Effector memory CD8-positive, alpha-beta T cell (primary cell): Measurements from ENCODE around the gene NR2C2AP.

Experiments used
- ATAC-seq: fragments of 150-1000 bp; cut with Tn5 transposase; replicated peaks from 2 replicates; pipeline ENCODE4 v1.10.0; 2021; ENCODE audit warnings: mild to moderate bottlenecking, moderate library complexity
- DNase-seq, 3 experiments: peaks; one replicate each; pipeline ENCODE4 v3.0.0; 2021
- H3K27ac Mint-ChIP-seq, 2 donors: one replicate each; pipeline ENCODE4 v1.8.0; 2022; ENCODE audit warnings: mild to moderate bottlenecking in 2 of 2, mixed read lengths in 2 of 2, moderate library complexity in 2 of 2
- H3K27me3 Mint-ChIP-seq, 2 donors: one replicate each; pipeline ENCODE4 v1.8.0; 2022; ENCODE audit warnings: mixed read lengths in 2 of 2
- H3K36me3 Mint-ChIP-seq: one replicate; pipeline ENCODE4 v1.8.0; 2022; ENCODE audit warnings: mild to moderate bottlenecking, moderate library complexity, mixed read lengths; ENCODE audit not compliant: insufficient read depth
- H3K4me1 Mint-ChIP-seq, 2 donors: one replicate each; pipeline ENCODE4 v1.8.0; 2022; ENCODE audit warnings: low read depth in 2 of 2, mixed read lengths in 2 of 2
- H3K4me3 Mint-ChIP-seq, 2 donors: one replicate each; pipeline ENCODE4 v1.8.0; 2022; ENCODE audit warnings: mild to moderate bottlenecking in 2 of 2, mixed read lengths in 2 of 2, moderate library complexity in 2 of 2
- H3K9me3 Mint-ChIP-seq, 2 donors: one replicate each; pipeline ENCODE4 v1.8.0; 2022; ENCODE audit warnings: mixed read lengths in 2 of 2

The NR2C2AP gene

GRCh38 chr19:19209372-19209771, 6.2 kb upstream of the NR2C2AP start:
- ATAC-seq (no peak), DNase-seq (no peak)
- peaks cover 14 to 19% of the 10 kb centered on the region in 2 donors for H3K4me1 Mint-ChIP-seq
- peaks cover 37 to 60% of the 10 kb centered on the region in 2 donors for H3K27me3 Mint-ChIP-seq
- no peak overlapping the region for H3K4me3 Mint-ChIP-seq
- no peak overlapping the region for H3K27ac Mint-ChIP-seq
- peaks cover 8 to 10% of the 10 kb centered on the region in 2 donors for H3K9me3 Mint-ChIP-seq
- H3K36me3 Mint-ChIP-seq, result no peaks in the 10 kb centered on the region

- peak overlapping the region; percentile 34 to 39 for H3K4me3 Mint-ChIP-seq
- ATAC-seq, result no peak
- H3K27me3 Mint-ChIP-seq, result peaks cover 22 to 45% of the 10 kb centered on the region in 2 donors
- peaks cover 18 to 28% of the 10 kb centered on the region in 2 donors for H3K4me1 Mint-ChIP-seq
- peaks cover 8% of the 10 kb centered on the region for H3K36me3 Mint-ChIP-seq
- no peak for DNase-seq
- H3K27ac Mint-ChIP-seq, result peak overlapping the region in 1 of 2 donors; percentile 9
- peaks cover 8 to 10% of the 10 kb centered on the region in 2 donors for H3K9me3 Mint-ChIP-seq
These were observed 4.7 kb upstream of the NR2C2AP start for GRCh38 chr19:19207637-19208572.

- H3K27me3 Mint-ChIP-seq, result peaks cover 13 to 35% of the 10 kb centered on the region in 2 donors
- DNase-seq, result no peak
- H3K27ac Mint-ChIP-seq, result no peak overlapping the region
- H3K4me1 Mint-ChIP-seq, result peaks cover 26 to 37% of the 10 kb centered on the region in 2 donors
- H3K4me3 Mint-ChIP-seq, result peak overlapping the region; percentile 34 to 39
- ATAC-seq, result no peak
- peaks cover 8% of the 10 kb centered on the region for H3K36me3 Mint-ChIP-seq
- peaks cover 8 to 10% of the 10 kb centered on the region in 2 donors for H3K9me3 Mint-ChIP-seq
These were observed 3.7 kb upstream of the NR2C2AP start for GRCh38 chr19:19206938-19207337.

GRCh38 chr19:19205416-19206410, 2.5 kb upstream of the NR2C2AP start:
- Mint-ChIP-seq H3K4me1 (peaks cover 26 to 36% of the 10 kb centered on the region in 2 donors), H3K27me3 (peaks cover 6 to 25% of the 10 kb centered on the region in 2 donors), H3K36me3 (peaks cover 8% of the 10 kb centered on the region), H3K9me3 (peaks cover 8 to 10% of the 10 kb centered on the region in 2 donors), H3K4me3 (no peak overlapping the region), H3K27ac (no peak overlapping the region)
- no peak for ATAC-seq
- no peak for DNase-seq

DNA sequence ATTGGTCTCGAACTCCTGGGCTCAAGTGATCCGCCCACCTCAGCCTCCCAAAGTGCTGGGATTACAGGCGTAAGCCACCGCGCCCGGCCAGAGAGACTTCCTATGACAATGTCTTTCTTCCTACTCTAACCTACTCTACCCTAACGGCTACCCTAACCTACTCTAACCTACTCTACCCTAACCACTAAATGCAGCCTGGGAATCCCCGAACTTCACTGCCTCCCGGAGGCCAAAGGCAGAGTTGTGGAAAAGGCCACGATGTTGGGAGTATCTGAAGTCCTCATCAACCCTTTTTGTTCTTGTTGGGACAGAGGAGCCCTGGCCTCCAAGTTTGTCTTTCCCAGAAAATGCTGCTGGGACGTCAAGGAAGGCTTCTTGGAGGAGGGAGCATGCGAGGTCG, 967 bp upstream of the NR2C2AP start:
- H3K27me3 Mint-ChIP-seq, result peaks cover 0 to 13% of the 10 kb centered on the region in 2 donors
- DNase-seq (no peak), ATAC-seq (no peak)
- peaks cover 26 to 39% of the 10 kb centered on the region in 2 donors for H3K4me1 Mint-ChIP-seq
- H3K36me3 Mint-ChIP-seq, result peaks cover 12% of the 10 kb centered on the region
- peak overlapping the region in 1 of 2 donors; percentile 92 for H3K27ac Mint-ChIP-seq
- H3K4me3 Mint-ChIP-seq, result peak overlapping the region; percentile 91 to 93
- H3K9me3 Mint-ChIP-seq, result peaks cover 8 to 10% of the 10 kb centered on the region in 2 donors

DNA sequence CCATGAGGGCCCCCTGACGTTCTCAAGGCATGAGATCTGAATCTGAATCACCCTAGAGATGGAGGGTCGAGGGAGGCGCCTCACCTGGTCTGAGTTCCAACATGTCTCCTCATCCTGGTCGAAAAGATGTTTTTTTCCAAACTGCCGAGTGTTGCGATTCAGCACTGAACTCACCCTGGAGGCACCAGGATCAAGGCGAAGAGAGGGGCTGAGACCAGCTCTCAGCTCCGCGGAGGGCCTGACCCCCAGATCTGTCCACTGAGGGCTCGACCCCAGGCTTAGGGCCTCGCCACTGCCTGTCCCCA, 555 bp downstream of the NR2C2AP start:
- H3K4me1 Mint-ChIP-seq, result peaks cover 23 to 37% of the 10 kb centered on the region in 2 donors
- peaks cover 7% of the 10 kb centered on the region in 2 donors for H3K9me3 Mint-ChIP-seq
- peaks cover 12% of the 10 kb centered on the region for H3K36me3 Mint-ChIP-seq
- H3K4me3 Mint-ChIP-seq, result peak overlapping the region; percentile 91 to 93
- DNase-seq, result no peak
- peaks cover 0 to 11% of the 10 kb centered on the region in 2 donors for H3K27me3 Mint-ChIP-seq
- peak overlapping the region; percentile 74 to 92 for H3K27ac Mint-ChIP-seq
- ATAC-seq, result no peak

GRCh38 chr19:19201697-19202630, 1.2 kb downstream of the NR2C2AP start:
- Mint-ChIP-seq H3K36me3 (peaks cover 12% of the 10 kb centered on the region), H3K4me3 (peak overlapping the region; percentile 91 to 93), H3K27me3 (peaks cover 0 to 4% of the 10 kb centered on the region in 2 donors), H3K9me3 (peaks cover under 1% of the 10 kb centered on the region in 2 donors), H3K27ac (peak overlapping the region; percentile 74 to 92), H3K4me1 (peaks cover 16 to 30% of the 10 kb centered on the region in 2 donors)
- DNase-seq (no peak), ATAC-seq (no peak)

DNA sequence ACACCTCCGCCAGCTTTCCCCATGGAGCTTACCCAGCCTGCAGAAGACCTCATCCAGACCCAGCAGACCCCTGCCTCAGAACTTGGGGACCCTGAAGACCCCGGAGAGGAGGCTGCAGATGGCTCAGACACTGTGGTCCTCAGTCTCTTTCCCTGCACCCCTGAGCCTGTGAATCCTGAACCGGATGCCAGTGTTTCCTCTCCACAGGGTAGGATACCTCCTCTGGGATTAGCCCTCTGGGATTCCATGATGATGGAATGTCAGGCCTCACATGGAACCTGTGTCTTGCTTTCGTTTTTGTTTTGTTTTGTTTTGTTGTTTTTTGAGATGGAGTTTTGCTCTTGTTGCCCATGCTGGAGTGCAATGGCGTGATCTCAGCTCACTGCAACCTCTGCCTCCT, 9.3 kb downstream of the NR2C2AP start:
- Mint-ChIP-seq H3K9me3 (no peaks in the 10 kb centered on the region), H3K4me3 (peak overlapping the region; percentile 96), H3K36me3 (peaks cover 30% of the 10 kb centered on the region), H3K4me1 (peaks cover 29% of the 10 kb centered on the region in 2 donors), H3K27ac (peak overlapping the region; percentile 1 to 99), H3K27me3 (no peaks in the 10 kb centered on the region)
- DNase-seq, result no peak
- no peak for ATAC-seq

DNA sequence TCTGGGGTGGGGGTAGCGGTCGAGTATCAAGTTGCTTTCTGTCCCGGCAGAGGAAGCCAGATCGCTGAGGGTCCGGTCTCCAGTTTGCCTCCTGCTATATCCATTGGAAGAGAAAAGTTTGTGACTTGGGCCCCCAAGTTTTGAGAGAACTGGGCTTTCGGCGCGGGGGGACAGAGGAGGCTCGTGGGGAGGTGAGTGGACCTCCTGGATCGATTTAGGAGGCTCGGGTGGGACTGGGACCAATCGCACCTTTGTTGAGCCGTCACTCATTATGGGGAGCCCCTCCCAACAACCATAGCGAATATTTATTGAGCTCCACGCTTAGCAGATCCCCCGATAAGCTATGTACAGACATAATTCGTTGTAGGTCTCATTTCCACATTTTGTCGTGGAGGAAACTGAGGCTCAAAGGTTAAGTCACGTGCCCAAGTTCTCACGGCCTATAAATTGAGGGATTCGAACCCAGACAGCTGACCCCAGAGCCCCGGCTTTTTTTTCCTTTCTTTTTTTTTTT, 10.2 kb downstream of the NR2C2AP start:
- H3K4me3 Mint-ChIP-seq, result peak overlapping the region; percentile 96
- DNase-seq (peak in 1 of 3 experiments; percentile 12), ATAC-seq (no peak)
- peaks cover 36% of the 10 kb centered on the region for H3K36me3 Mint-ChIP-seq
- H3K9me3 Mint-ChIP-seq, result no peaks in the 10 kb centered on the region
- peak overlapping the region; percentile 99 to 100 for H3K27ac Mint-ChIP-seq
- H3K4me1 Mint-ChIP-seq, result peaks cover 27 to 29% of the 10 kb centered on the region in 2 donors
- no peaks in the 10 kb centered on the region for H3K27me3 Mint-ChIP-seq

DNA sequence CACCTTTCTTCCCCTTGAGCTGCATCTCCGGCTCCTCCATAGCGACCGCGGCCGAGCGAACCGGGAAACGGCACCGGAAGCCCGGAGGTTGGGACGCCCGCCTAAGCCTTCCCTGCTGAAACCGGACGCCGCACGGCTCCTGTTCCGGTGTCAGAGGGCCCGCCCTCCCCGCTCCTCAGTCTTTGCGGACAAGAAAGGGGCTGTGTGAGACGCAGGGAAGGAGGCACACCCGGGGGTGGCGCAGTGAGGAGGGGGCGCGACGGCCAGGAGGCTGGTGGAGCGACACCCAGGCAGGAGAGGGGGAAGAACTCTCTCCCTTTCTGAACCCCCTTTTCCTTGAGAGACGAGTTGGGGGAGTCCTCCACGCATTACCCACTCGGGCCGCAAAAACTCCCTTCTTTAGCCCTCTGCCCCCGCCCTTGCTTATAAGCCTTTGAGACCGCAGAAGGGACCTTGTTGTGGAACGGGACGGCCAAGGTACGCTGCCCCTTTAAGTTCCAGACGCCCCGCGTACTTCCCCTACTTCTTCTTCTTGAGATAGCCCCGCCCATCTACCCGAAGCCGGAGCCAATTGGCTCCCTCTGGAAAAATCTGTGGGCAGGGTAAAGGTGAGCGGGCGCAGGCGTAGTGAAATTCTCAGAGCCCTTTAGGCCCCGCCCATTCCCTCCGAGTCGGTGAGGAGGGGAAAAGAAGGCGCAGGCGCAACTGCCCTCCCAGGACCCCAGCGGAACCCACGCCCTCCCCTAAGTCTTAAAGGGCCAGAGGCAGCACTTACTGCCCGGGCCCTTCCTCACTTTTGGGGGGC, 10.9 kb downstream of the NR2C2AP start, which contains the start of the genes BORCS8 and RFXANK:
TSS of gene BORCS8 (minus strand) at position 75 of the 805 bp plus-strand sequence. CDS start at position 40, 35 bp downstream.
TSS of gene RFXANK (plus strand) at position 181 of the 805 bp plus-strand sequence. CDS start 1,689 bp downstream, outside the sequence.
- Mint-ChIP-seq H3K36me3 (peaks cover 36% of the 10 kb centered on the region), H3K9me3 (no peaks in the 10 kb centered on the region), H3K27ac (peak within 1 kb of the TSS; percentile 99 to 100), H3K27me3 (no peaks in the 10 kb centered on the region), H3K4me1 (peaks cover 27 to 29% of the 10 kb centered on the region in 2 donors), H3K4me3 (peak within 1 kb of the TSS; percentile 96)
- ATAC-seq, result peak; percentile 90
- DNase-seq, result peak; percentile 97 to 98 (median 98)

DNA sequence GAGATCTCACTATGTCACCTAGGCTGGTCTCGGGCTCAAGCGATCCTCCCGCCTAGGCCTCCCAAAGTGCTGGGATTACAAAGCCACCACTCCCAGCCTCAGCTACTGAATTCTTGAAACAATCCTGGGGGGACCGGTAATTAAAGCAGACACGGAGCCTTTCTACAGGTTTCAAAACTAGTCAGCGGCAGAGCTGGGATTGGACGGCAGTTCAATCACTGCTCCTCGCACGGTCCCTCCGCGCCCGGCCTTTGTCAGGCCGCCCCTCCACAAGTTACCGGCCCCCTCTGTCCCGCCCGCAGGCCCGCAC, 11.5 kb downstream of the NR2C2AP start:
- no peaks in the 10 kb centered on the region for H3K9me3 Mint-ChIP-seq
- ATAC-seq, result no peak
- peaks cover 36% of the 10 kb centered on the region for H3K36me3 Mint-ChIP-seq
- peak overlapping the region; percentile 99 to 100 for H3K27ac Mint-ChIP-seq
- H3K27me3 Mint-ChIP-seq, result no peaks in the 10 kb centered on the region
- peaks cover 30 to 32% of the 10 kb centered on the region in 2 donors for H3K4me1 Mint-ChIP-seq
- H3K4me3 Mint-ChIP-seq, result peak overlapping the region; percentile 96
- DNase-seq, result no peak
